ENCODE data around the gene PRPF19. TPM values are rescaled to one million over a fixed set of nuclear protein-coding genes. Genes with fewer than 3 reads are reported as not detected.

Gene PRPF19
- total RNA-seq, 1 donor from 2014 or later, result 61.9 TPM

DNA sequence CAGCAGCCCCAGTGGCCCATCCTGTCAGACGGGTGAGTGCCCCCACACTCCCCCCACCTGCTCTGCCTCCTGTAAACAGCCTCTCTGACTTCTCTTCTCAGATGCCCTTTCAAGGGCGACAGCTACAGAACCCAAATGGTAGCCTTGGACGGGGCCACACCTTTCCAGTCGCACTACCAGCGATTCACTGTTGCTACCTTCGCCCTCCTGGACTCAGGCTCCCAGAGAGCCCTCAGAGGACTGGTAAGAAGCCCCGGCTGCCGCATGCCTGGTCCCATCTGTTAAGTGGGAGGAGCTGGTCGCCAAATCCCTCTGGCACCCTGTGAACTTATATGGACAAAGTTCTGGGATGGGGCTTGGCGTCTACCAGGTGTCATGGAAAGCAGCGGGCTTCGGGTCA, 32.9 kb downstream of the PRPF19 start:
- no peak overlapping the region for H3K27ac ChIP-seq (ENCODE audit: low read depth, low read length)
- Mint-ChIP-seq H3K27me3 (ENCODE audit: low read depth, unreplicated experiment) (peaks cover 6% of the 10 kb centered on the region), H3K4me1 (ENCODE audit: low read depth, unreplicated experiment) (peaks cover 8% of the 10 kb centered on the region), H3K4me3 (ENCODE audit: unreplicated experiment) (peak overlapping the region; percentile 71), H3K36me3 (ENCODE audit: low read depth, unreplicated experiment) (no peaks in the 10 kb centered on the region), H3K9me3 (ENCODE audit: unreplicated experiment) (no peaks in the 10 kb centered on the region), H3K27ac (ENCODE audit: unreplicated experiment) (no peak overlapping the region)
- H3K36me3 ChIP-seq (ENCODE audit: insufficient read depth, low read length), result no peaks in the 10 kb centered on the region
- H3K4me1 ChIP-seq (ENCODE audit: insufficient read depth, low read length), result peaks cover 18% of the 10 kb centered on the region
- TF ChIP-seq, protein P1, sequence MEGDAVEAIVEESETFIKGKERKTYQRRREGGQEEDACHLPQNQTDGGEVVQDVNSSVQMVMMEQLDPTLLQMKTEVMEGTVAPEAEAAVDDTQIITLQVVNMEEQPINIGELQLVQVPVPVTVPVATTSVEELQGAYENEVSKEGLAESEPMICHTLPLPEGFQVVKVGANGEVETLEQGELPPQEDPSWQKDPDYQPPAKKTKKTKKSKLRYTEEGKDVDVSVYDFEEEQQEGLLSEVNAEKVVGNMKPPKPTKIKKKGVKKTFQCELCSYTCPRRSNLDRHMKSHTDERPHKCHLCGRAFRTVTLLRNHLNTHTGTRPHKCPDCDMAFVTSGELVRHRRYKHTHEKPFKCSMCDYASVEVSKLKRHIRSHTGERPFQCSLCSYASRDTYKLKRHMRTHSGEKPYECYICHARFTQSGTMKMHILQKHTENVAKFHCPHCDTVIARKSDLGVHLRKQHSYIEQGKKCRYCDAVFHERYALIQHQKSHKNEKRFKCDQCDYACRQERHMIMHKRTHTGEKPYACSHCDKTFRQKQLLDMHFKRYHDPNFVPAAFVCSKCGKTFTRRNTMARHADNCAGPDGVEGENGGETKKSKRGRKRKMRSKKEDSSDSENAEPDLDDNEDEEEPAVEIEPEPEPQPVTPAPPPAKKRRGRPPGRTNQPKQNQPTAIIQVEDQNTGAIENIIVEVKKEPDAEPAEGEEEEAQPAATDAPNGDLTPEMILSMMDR (IDR thresholded peaks at IDR 0.05; ENCODE audit: insufficient read depth, low read depth, low read length), result no peak
- no peak for TF ChIP-seq EZH2 (IDR thresholded peaks at IDR 0.05; ENCODE audit: insufficient read depth, low read length)
- H3K79me2 ChIP-seq (ENCODE audit: insufficient read depth, low read length), result no peaks in the 10 kb centered on the region
- no peak for DNase-seq (ENCODE audit: low read depth)
- peaks cover 3% of the 10 kb centered on the region for H3K27me3 ChIP-seq (ENCODE audit: insufficient read depth, low read length)
- H3K9ac ChIP-seq (ENCODE audit: low read length), result peak overlapping the region; percentile 9
- H3K9me3 ChIP-seq (ENCODE audit: insufficient read depth, low read depth, low read length), result no peaks in the 10 kb centered on the region
- H3K4me3 ChIP-seq (ENCODE audit: insufficient read depth, low read depth, low read length), result no peak overlapping the region
- no peak for FAIRE-seq
- H3K4me2 ChIP-seq (ENCODE audit: low read length), result peak overlapping the region; percentile 70
- no peak overlapping the region for H2AFZ ChIP-seq (ENCODE audit: low read depth, low read length)
- no peaks in the 10 kb centered on the region for H4K20me1 ChIP-seq (ENCODE audit: insufficient read depth, low read length)

DNA sequence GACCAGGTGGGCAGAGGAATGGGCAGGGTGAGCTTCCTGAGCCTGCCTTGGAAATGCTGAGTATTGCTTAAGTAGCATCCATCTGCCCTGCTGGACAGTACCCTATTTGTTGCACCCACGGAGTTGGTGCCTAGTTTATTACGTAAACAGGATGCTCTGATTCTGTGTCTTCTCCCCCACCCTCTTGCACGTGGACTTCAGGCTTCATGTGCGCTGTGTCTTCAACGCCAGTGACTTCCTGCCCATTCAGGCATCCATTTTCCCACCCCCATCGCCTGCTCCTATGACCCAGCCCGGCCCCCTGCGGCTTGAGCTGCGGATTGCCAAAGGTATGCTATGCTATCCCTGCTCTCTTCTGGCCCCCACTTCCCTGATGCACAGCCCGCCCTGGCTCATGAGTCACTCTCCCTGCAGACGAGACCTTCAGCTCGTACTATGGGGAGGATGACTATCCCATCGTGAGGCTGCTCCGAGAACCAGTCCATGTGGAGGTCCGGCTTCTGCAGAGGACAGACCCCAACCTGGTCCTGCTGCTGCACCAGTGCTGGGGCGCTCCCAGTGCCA, 33.3 kb downstream of the PRPF19 start:
- peak overlapping the region; percentile 71 for H3K4me3 Mint-ChIP-seq (ENCODE audit: unreplicated experiment)
- H3K27ac Mint-ChIP-seq (ENCODE audit: unreplicated experiment), result no peak overlapping the region
- Histone ChIP-seq H3K4me2 (ENCODE audit: low read length) (peak overlapping the region; percentile 70), H3K79me2 (ENCODE audit: insufficient read depth, low read length) (no peaks in the 10 kb centered on the region), H3K27ac (ENCODE audit: low read depth, low read length) (no peak overlapping the region), H3K9me3 (ENCODE audit: insufficient read depth, low read depth, low read length) (no peaks in the 10 kb centered on the region), H4K20me1 (ENCODE audit: insufficient read depth, low read length) (no peaks in the 10 kb centered on the region), H2AFZ (ENCODE audit: low read depth, low read length) (no peak overlapping the region), H3K36me3 (ENCODE audit: insufficient read depth, low read length) (no peaks in the 10 kb centered on the region), H3K4me1 (ENCODE audit: insufficient read depth, low read length) (peaks cover 18% of the 10 kb centered on the region), H3K27me3 (ENCODE audit: insufficient read depth, low read length) (peaks cover 3% of the 10 kb centered on the region), H3K9ac (ENCODE audit: low read length) (peak overlapping the region; percentile 9), H3K4me3 (ENCODE audit: insufficient read depth, low read depth, low read length) (no peak overlapping the region)
- no peaks in the 10 kb centered on the region for H3K36me3 Mint-ChIP-seq (ENCODE audit: low read depth, unreplicated experiment)
- H3K4me1 Mint-ChIP-seq (ENCODE audit: low read depth, unreplicated experiment), result peaks cover 8% of the 10 kb centered on the region
- FAIRE-seq, result no peak
- H3K27me3 Mint-ChIP-seq (ENCODE audit: low read depth, unreplicated experiment), result peaks cover 6% of the 10 kb centered on the region
- TF ChIP-seq, protein P1 (IDR thresholded peaks at IDR 0.05; ENCODE audit: insufficient read depth, low read depth, low read length), result no peak
- TF ChIP-seq EZH2 (IDR thresholded peaks at IDR 0.05; ENCODE audit: insufficient read depth, low read length), result no peak
- peak; percentile 76 for DNase-seq (ENCODE audit: low read depth)
- no peaks in the 10 kb centered on the region for H3K9me3 Mint-ChIP-seq (ENCODE audit: unreplicated experiment)

Data from astrocyte (in vitro differentiated cells and primary cell).